ENCODE measurements around the gene AGFG2. TPM values are rescaled to one million over a fixed set of nuclear protein-coding genes. Genes with fewer than 3 reads are reported as not detected.

Gene AGFG2
- total RNA-seq, 2 donors from 2014 or later: 8.5 to 28.9 TPM

DNA sequence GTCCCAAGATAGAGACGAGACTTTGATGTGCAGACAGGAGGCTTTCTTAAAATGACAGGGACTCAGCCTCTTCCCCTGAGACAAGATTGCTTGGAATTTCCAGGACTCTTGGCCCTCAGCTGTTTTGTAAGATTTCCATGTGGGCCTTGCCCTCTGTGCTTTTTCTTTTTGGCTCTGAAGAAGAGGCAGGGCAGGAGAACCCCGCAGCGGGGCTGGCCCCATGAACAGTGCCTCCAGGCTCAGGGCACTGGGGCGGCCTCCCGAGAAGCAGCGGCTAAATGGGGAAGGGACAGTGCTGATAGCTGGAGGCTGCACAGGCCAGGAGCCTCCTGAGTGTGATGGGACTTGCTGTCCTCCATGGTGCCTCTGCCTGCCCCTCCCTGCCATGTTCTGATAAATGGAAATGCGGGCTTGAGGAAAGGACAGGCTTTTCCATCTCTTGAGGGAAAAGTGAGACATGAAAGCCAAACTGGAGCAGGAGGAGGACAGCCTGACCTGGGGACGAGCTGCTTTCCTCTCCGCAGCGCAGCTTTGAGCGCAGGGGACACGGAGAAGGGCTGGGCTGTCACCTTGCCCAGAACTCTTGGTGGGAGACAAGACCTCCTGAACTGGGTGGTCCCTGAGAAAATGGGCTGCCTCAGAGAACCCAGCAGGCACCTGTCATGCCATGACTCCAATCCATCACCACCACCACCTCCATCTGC lies 22.6 kb downstream of the AGFG2 start:
- no peak overlapping the region for H3K4me3 Mint-ChIP-seq
- Histone ChIP-seq H3K36me3 (ENCODE audit: control insufficient read depth, insufficient read depth, low read length) (peaks cover 82% of the 10 kb centered on the region), H3K9me3 (ENCODE audit: control insufficient read depth, low read length) (no peaks in the 10 kb centered on the region), H3K9ac (ENCODE audit: extremely low read depth, low read length, poor library complexity, severe bottlenecking) (no peak overlapping the region), H3K4me3 (ENCODE audit: low read length) (no peak overlapping the region), H3K27ac (ENCODE audit: low read depth, low read length) (no peak overlapping the region), H3K4me1 (ENCODE audit: control insufficient read depth, insufficient read depth, low read length) (no peaks in the 10 kb centered on the region), H3K27me3 (ENCODE audit: control insufficient read depth, insufficient read depth, low read length, poor library complexity, severe bottlenecking) (no peaks in the 10 kb centered on the region)
- peaks cover 46% of the 10 kb centered on the region for H3K36me3 Mint-ChIP-seq (ENCODE audit: low read depth)
- H3K27ac Mint-ChIP-seq: no peak overlapping the region
- TF ChIP-seq CTCF (conservative IDR thresholded peaks at IDR 0.05): no peak
- no peak for DNase-seq
- 94 to 98% methylated on average over 6 to 12 of the region's 12 CpGs for WGBS, 2 experiments (ENCODE audit: insufficient coverage in 1 of 2, insufficient read length in 1 of 2)
- H3K9me3 Mint-ChIP-seq: no peaks in the 10 kb centered on the region
- no peaks in the 10 kb centered on the region for H3K4me1 Mint-ChIP-seq
- H3K27me3 Mint-ChIP-seq (ENCODE audit: insufficient read depth): no peaks in the 10 kb centered on the region

DNA sequence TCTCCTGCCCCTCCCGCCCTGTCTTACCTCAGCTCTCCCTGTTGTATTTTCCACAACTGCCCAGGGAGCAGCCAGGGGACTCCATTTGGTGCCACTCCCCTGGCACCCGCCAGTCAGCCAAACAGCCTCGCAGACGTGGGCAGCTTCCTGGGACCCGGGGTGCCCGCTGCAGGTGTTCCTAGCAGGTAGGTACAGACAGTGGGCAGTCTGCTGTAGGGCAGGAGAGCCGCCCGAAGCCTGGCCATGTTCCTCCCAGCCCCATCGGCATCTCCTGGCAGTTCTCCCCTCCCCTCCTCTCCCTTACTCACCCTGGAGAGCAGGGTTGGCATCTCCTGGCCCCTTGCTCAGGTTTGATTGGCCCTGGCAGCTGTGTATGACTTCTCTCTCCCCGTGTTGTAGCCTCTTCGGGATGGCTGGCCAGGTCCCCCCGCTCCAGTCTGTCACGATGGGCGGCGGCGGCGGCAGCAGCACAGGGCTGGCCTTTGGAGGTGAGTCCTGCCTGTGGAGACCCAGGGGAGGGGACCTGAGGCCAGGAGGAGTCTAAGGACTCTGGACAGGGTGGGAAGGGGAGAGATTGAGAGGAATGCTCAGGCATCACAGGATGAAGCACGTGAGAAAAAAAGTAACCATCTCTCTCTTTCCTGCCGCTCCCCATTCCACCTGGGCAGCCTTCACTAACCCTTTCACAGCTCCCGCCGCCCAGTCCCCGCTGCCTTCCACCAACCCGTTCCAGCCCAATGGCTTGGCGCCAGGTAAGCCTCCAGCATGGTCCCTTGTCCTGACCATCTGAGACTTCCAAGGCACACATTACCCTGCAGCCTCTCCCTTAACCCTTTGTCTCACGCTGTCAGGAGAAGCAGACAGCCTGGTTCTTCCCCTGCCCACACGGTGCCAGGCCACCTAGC lies 23.4 kb downstream of the AGFG2 start:
- WGBS, 2 experiments (ENCODE audit: insufficient coverage in 1 of 2, insufficient read length in 1 of 2): 91 to 93% methylated on average over 10 to 26 of the region's 26 CpGs
- TF ChIP-seq CTCF (conservative IDR thresholded peaks at IDR 0.05): no peak
- no peaks in the 10 kb centered on the region for H3K27me3 ChIP-seq (ENCODE audit: control insufficient read depth, insufficient read depth, low read length, poor library complexity, severe bottlenecking)
- H3K4me3 ChIP-seq (ENCODE audit: low read length): no peak overlapping the region
- no peak overlapping the region for H3K27ac Mint-ChIP-seq
- no peaks in the 10 kb centered on the region for H3K9me3 ChIP-seq (ENCODE audit: control insufficient read depth, low read length)
- no peaks in the 10 kb centered on the region for H3K4me1 Mint-ChIP-seq
- H3K4me3 Mint-ChIP-seq: no peak overlapping the region
- no peak for DNase-seq
- peaks cover 75% of the 10 kb centered on the region for H3K36me3 ChIP-seq (ENCODE audit: control insufficient read depth, insufficient read depth, low read length)
- no peak overlapping the region for H3K9ac ChIP-seq (ENCODE audit: extremely low read depth, low read length, poor library complexity, severe bottlenecking)
- no peaks in the 10 kb centered on the region for H3K27me3 Mint-ChIP-seq (ENCODE audit: insufficient read depth)
- peaks cover 39% of the 10 kb centered on the region for H3K36me3 Mint-ChIP-seq (ENCODE audit: low read depth)
- no peaks in the 10 kb centered on the region for H3K9me3 Mint-ChIP-seq
- H3K27ac ChIP-seq (ENCODE audit: low read depth, low read length): no peak overlapping the region
- H3K4me1 ChIP-seq (ENCODE audit: control insufficient read depth, insufficient read depth, low read length): no peaks in the 10 kb centered on the region

DNA sequence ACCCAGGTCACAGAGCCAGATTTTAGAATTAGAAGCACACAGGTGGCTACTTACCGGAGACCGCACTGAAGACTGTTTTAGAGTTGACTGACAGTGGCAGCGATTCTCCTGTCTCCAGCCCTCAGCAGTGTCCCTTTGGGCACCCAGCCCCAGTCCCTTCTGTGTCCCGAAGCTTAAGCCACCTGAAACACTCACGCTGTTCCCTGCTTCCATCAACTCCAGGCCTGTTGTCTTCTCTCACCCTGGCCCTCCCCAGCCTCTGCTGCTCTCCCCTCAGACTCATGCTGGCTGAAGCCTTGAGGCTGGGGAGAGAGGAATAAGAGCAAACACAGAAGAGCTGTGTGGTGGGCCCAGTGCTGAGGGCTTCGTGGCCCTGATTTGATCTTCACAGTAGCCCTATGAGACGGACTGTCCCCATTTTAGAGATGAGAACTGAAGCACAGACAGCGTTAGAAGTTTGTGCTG lies 24.1 kb downstream of the AGFG2 start:
- H3K27ac Mint-ChIP-seq: no peak overlapping the region
- Histone ChIP-seq H3K27ac (ENCODE audit: low read depth, low read length) (no peak overlapping the region), H3K4me3 (ENCODE audit: low read length) (no peak overlapping the region), H3K4me1 (ENCODE audit: control insufficient read depth, insufficient read depth, low read length) (no peaks in the 10 kb centered on the region), H3K27me3 (ENCODE audit: control insufficient read depth, insufficient read depth, low read length, poor library complexity, severe bottlenecking) (no peaks in the 10 kb centered on the region), H3K9me3 (ENCODE audit: control insufficient read depth, low read length) (no peaks in the 10 kb centered on the region), H3K9ac (ENCODE audit: extremely low read depth, low read length, poor library complexity, severe bottlenecking) (no peak overlapping the region), H3K36me3 (ENCODE audit: control insufficient read depth, insufficient read depth, low read length) (peaks cover 68% of the 10 kb centered on the region)
- no peaks in the 10 kb centered on the region for H3K4me1 Mint-ChIP-seq
- no peaks in the 10 kb centered on the region for H3K27me3 Mint-ChIP-seq (ENCODE audit: insufficient read depth)
- DNase-seq: no peak
- no peak for TF ChIP-seq CTCF (conservative IDR thresholded peaks at IDR 0.05)
- no peaks in the 10 kb centered on the region for H3K9me3 Mint-ChIP-seq
- 95 to 97% methylated on average over 5 to 8 of the region's 8 CpGs for WGBS, 2 experiments (ENCODE audit: insufficient coverage in 1 of 2, insufficient read length in 1 of 2)
- peaks cover 37% of the 10 kb centered on the region for H3K36me3 Mint-ChIP-seq (ENCODE audit: low read depth)
- no peak overlapping the region for H3K4me3 Mint-ChIP-seq

All from endodermal cell (in vitro differentiated cells).